ENCODE results near the gene ADGRG6.
A peak's percentile ranks its signal among the peaks of the same experiment; 100 is the strongest.

Gene ADGRG6

DNA sequence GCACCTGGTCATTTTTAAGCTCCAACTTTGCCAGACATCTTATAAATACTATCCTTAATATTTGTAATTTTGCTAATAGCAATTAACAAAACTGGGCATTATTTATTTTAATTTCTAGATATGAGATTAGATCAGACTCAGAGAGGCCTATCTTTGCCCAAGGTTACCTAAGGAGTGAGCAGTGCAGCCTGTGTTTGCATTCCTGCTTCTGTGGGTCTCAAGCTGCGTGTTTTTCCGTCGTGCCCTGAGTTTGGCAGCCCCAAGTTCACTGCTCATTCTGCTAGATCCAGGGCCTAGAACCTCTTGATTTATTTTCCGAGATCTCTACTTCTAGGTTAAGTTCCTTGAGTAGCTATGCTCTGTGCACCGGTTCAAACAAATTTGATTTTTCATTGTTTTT is 11.0 kb upstream of the ADGRG6 start:
- DNase-seq = no peak

GRCh38 chr6:142291512-142291911 is 10.3 kb upstream of the ADGRG6 start:
- no peak for DNase-seq

- DNase-seq = no peak
Measured at GRCh38 chr6:142292166-142292924, 9.5 kb upstream of the ADGRG6 start.

- no peak for DNase-seq
Measured at GRCh38 chr6:142293121-142293520, 8.7 kb upstream of the ADGRG6 start.

- no peak for DNase-seq
Measured at GRCh38 chr6:142294679-142295078, 7.1 kb upstream of the ADGRG6 start.

DNA sequence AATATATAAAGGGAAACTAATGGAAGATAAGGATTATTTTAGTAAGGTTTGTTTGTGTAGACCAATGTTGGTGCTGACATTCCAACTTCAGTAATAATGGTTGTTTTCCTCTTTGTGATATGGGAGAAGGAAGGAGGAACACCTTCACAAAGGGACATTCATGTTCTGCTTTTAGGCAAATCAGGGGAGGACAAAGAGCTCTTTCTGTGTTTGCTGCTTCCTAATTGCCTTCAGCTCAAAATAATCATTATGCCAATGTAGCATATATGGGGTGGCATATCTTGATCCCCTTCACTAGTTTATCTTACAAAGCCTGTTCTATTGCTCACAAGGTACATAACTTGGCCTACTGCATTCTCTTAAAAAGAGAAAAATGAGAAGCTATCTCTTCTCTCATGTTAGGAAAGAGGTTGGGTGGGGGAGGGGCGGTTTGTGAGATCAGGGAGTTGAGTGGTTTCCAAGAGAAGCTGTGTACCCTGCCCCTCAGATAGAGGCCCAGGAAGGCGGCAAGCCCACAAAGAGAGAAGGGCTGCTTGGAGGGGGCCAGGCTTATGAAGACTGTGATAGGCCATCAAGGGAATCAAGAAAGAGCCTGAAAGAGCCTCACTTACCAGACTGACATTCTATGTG is 4.7 kb upstream of the ADGRG6 start:
- DNase-seq = no peak

- DNase-seq = no peak
Measured at GRCh38 chr6:142297605-142297995, 4.2 kb upstream of the ADGRG6 start.

- no peak for DNase-seq
Measured at GRCh38 chr6:142297996-142298753, 3.6 kb upstream of the ADGRG6 start.

- no peak for DNase-seq
Measured at GRCh38 chr6:142300302-142300701, 1.5 kb upstream of the ADGRG6 start.

- no peak for DNase-seq
Measured at GRCh38 chr6:142300758-142301650, 803 bp upstream of the ADGRG6 start.

- DNase-seq = peak; percentile 10
Measured at GRCh38 chr6:142302421-142303175, 791 bp downstream of the ADGRG6 start.

DNA sequence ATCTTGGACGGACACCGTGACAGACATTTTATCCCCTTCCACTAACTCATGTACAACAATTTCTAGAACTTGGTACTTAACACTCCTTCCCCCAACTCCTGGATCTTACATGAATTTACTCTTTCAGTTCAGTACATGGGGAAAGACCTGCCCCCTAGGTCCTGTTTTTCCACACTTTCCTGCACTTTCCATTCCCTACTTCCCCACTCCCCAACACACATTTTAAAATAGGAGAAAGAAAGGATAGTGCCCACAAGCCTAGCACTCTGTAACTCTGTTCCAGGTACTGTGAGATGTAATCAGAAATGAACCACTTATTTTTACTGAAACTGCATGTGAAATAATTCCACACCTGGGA is 1.3 kb downstream of the ADGRG6 start:
- no peak for DNase-seq

DNA sequence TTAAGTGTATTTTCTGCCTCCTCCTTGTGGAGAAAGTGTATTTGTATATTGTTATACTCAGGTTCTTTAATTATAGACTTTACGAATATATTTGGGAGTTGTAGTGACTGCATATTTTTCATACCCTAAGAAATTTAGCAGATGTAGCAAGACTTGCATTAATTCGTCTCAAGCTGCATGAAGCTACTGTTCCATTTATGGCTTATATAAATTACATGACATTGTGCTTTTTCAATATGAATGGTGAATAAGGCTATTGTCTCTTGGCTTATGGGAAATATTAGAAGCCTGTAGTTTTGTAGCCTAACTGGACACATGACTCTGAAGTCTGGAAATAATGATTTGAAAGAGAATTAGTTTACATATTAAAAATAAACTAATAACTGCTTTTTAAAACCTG is 2.4 kb downstream of the ADGRG6 start:
- DNase-seq = no peak

DNA sequence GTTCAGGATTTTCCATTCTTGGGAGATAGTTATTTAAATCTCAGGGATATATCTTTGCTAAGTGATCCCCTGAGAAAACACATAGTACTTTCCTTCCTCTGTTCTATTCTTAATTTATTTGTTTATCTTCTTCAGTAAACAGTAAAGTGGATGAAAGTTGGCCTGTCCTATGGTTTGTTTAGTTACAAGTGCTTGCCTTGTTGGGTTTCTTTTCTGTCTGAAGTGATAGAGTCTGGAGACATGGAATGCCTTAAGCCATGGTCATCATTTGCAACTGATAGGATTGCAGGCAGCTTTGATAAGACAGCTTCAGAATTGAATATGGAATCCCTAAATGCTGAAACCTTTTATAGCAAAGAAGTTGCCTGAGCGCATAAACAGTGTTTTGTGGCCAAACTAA is 4.9 kb downstream of the ADGRG6 start:
- no peak for DNase-seq

DNA sequence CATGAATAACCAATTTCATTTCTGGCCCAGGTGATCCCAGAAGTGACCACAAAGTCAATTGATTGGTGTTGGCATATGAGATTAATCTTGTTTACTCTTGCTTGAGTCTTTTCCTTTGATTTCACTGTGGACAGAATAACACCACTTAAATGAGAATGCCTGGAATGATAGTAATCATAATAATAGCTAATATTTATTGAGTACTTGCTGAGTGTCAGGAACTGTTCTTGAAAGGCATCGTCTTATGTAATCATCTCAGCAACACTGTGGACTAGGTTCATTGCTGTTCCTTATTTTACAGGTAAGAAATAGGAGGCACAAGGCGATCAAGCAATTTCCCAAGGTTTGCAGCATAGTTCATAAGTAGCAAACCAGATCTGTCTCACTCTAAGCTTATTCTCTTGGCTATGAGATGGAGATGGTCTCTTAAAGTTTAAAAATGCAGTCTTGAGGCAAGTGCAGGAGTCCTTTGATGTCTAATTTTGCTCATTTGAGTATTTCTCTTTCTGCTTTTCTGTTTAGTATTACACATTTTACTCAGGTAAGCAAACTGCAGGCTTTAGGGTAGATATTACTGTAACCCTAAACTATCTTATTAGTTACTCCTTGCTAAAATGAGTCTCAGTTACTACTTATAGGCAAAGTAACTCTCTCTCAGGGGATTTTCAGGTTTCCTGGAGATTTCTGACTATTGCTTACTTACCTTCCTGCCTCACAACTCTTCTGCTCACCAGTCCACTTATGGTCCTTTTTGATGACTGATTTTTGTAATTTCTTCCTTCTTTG is 6.3 kb downstream of the ADGRG6 start:
- no peak for DNase-seq

DNA sequence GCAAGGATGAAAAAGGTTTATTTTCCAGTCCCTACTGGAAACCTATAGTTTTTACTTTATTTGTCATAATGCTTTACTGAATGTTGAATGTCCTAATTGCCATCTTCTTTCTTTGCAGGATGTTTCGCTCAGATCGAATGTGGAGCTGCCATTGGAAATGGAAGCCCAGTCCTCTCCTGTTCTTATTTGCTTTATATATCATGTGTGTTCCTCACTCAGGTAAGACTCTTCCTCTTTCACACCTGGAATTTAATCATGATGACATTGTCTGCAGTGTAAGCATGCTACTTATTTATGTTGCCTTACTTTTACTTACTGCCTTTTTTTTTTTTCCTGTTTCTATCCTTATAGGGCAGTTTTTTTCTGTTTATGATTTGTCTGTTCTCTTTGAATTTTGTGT is 7.6 kb downstream of the ADGRG6 start:
- no peak for DNase-seq

DNA sequence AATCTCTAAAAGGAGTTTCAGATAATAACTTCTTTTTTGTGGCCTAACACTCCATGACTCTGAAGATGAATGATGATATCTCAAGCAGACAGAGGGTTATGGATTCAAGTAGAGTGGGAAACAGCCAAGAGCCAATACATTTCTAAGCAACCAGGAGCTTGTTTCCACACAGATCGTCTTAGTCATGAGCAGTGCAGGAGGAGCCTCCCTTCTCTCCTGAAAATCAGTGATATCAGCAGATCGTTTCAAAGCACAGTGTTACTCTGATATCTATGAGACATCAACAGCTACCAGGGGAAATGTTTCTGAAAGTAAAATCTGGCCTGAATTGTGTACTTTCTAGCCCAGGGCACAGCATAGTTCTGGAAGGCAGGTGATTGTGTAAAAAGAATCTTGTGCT is 11.5 kb downstream of the ADGRG6 start:
- no peak for DNase-seq

DNA sequence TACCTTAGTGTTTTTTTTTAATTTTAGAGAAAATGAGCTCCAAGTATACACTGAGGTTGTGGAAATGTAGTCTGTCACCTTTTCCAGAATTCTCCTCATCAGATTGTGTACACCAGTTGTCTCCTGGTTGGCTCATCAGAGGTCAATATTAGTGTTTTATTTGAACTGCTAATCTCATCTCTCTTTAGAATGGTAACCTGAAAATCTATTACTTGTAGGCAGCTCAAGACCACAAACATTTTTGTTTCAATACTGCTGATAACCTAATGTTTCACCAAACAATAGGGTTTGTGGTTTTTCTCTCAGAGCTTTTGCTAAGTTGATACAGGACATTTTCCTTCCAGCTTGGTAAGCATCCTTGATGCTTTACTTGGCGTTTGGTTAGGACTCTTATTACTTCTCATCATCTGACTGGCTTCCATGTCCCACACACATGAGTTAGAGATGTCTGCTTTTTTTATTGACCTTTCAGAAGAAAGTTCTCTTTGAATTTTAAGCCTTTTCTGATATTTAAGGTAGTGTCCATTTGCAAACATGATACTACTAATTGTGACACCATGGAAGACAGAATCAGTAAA is 15.1 kb downstream of the ADGRG6 start:
- no peak for DNase-seq

DNA sequence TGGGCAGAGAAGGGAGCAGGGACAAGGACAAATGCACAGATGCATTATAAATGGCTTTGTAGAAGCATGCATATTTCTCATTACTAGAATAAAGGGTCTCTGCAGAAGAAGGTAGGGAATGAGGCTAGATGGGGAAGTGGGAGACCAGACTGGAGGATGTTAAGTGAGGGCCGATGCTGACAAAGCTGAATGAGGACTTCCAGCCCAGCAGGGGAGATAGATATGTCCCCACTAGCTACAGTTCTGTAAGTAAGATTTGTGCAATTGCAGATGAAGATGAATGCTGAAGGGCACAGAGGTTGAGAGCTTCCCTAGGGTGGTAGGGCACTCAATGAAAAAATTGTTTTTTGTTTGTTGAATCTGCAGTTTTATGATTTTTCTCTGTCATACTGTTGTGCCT is 16.9 kb downstream of the ADGRG6 start:
- DNase-seq = no peak

- no peak for DNase-seq
Measured at GRCh38 chr6:142320366-142320765, 18.6 kb downstream of the ADGRG6 start.

DNA sequence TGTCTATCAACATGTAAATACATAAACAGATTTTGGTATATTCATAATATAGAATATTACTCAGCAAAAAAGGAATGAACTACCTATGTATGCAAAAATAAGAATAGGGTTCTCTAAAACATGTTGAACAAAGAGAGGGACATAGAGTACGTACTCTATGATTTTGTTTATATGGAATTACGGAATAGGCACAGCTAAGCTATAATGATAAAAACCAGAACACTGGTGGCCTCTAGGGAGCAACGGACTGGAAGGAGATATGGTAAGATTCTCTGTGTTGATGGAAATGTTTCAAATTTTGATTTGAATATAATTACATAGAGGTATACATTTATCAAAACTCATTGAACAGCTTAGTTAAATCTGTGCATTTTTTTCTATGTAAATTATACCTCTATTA is 19.6 kb downstream of the ADGRG6 start:
- DNase-seq = no peak
